Fibroblast of lung (primary cell): ENCODE results near the gene BATF2. TPM values are rescaled to one million over a fixed set of nuclear protein-coding genes. Genes with fewer than 3 reads are reported as not detected.
"Not testable (repeated sequence)": the region's sequence is repeated elsewhere in the genome, so short reads cannot be mapped to it uniquely, and the experiment has no call there.

ENCODE experiments used
- DNase-seq, 2 donors: peaks; one replicate each; pipeline versions ENCODE4 v3.0.0 to v3.0.0-alpha.2; 2010; ENCODE audit warnings: low read depth in 2 of 2
- H2AFZ ChIP-seq: 2 replicates; pipeline ENCODE4 v1.5.1; 2012; ENCODE audit warnings: low read length, control low read depth, inconsistent platforms
- H3K27ac ChIP-seq: 2 replicates; pipeline ENCODE4 v1.5.1; 2011; ENCODE audit warnings: low read length, control low read depth; ENCODE audit not compliant: insufficient read depth
- H3K27me3 ChIP-seq: 2 replicates; pipeline ENCODE4 v1.5.1; 2011; ENCODE audit warnings: mild to moderate bottlenecking, low read length; ENCODE audit not compliant: control insufficient read depth, insufficient read depth
- H3K36me3 ChIP-seq: 2 replicates; pipeline ENCODE4 v1.5.1; 2011; ENCODE audit warnings: low read length; ENCODE audit not compliant: control insufficient read depth, insufficient read depth
- H3K4me1 ChIP-seq: 2 replicates; pipeline ENCODE4 v1.5.1; 2011; ENCODE audit warnings: low read length; ENCODE audit not compliant: control insufficient read depth, insufficient read depth; ENCODE audit errors: extremely low read depth
- H3K4me2 ChIP-seq: 2 replicates; pipeline ENCODE4 v1.5.1; 2011; ENCODE audit warnings: low read length, control low read depth; ENCODE audit not compliant: insufficient read depth; ENCODE audit errors: extremely low read depth
- H3K4me3 ChIP-seq, 4 experiments: fragments of 200-600 bp in 1 of 4; sonication (generic) in 1 of 4; replicated peaks in 1 of 4; 2 replicates each; pipeline ENCODE4 v1.5.1; 2011 to 2016; ENCODE audit warnings: low read length in 4 of 4, low read depth in 3 of 4, mild to moderate bottlenecking in 3 of 4, control low read depth in 2 of 4, inconsistent platforms in 1 of 4, mixed read lengths in 1 of 4; ENCODE audit not compliant: insufficient read depth in 1 of 4; ENCODE audit errors: control extremely low read depth in 1 of 4
- H3K79me2 ChIP-seq: 2 replicates; pipeline ENCODE4 v1.5.1; 2012; ENCODE audit warnings: mild to moderate bottlenecking, low read length, inconsistent platforms; ENCODE audit not compliant: control insufficient read depth, insufficient read depth
- H3K9ac ChIP-seq: 2 replicates; pipeline ENCODE4 v1.5.1; 2011; ENCODE audit warnings: mild to moderate bottlenecking, low read length, control low read depth; ENCODE audit not compliant: insufficient read depth
- H3K9me3 ChIP-seq: 2 replicates; pipeline ENCODE4 v1.5.1; 2012; ENCODE audit warnings: low read depth, low read length; ENCODE audit not compliant: control insufficient read depth, insufficient read depth
- H4K20me1 ChIP-seq: 2 replicates; pipeline ENCODE4 v1.5.1; 2011; ENCODE audit warnings: low read length; ENCODE audit not compliant: control insufficient read depth, insufficient read depth; ENCODE audit errors: extremely low read depth
- EZH2 ChIP-seq: IDR thresholded peaks from 2 replicates; pipeline ENCODE4 v1.5.1; 2012; ENCODE audit warnings: low read length, control low read depth, mild to moderate bottlenecking; ENCODE audit errors: missing control alignments
- polyA plus RNA-seq, 2 donors: library from polyadenylated mRNA; depleted of rRNA in 1 of 2; stranded (reverse) in 1 of 2; unstranded in 1 of 2; fragments of >200 nt; gene quantifications; 2 replicates each; pipeline ENCODE4 v1.2.1, GENCODE V29; 2011 to 2012; ENCODE audit warnings: missing spikeins in 1 of 2
- total RNA-seq: library from RNA; depleted of rRNA; stranded (reverse); fragments of >200 nt; gene quantifications from 2 replicates; pipeline ENCODE4 v1.2.1, GENCODE V29; 2014
- TF ChIP-seq, protein P1 (sequence below), 2 donors: IDR thresholded peaks in 1 of 2; conservative IDR thresholded peaks in 1 of 2; 1 replicate in 1 of 2; 2 replicates in 1 of 2; pipeline ENCODE4 v1.5.1; 2011 to 2012; ENCODE audit warnings: low read length in 2 of 2, control low read depth in 1 of 2, inconsistent platforms in 1 of 2, low read depth in 1 of 2, mild to moderate bottlenecking in 1 of 2

The BATF2 gene
- total and polyA plus RNA-seq, 2 donors (not counting 1 experiment from before 2014, with no cell fraction given) = 1.0 to 2.1 TPM

DNA sequence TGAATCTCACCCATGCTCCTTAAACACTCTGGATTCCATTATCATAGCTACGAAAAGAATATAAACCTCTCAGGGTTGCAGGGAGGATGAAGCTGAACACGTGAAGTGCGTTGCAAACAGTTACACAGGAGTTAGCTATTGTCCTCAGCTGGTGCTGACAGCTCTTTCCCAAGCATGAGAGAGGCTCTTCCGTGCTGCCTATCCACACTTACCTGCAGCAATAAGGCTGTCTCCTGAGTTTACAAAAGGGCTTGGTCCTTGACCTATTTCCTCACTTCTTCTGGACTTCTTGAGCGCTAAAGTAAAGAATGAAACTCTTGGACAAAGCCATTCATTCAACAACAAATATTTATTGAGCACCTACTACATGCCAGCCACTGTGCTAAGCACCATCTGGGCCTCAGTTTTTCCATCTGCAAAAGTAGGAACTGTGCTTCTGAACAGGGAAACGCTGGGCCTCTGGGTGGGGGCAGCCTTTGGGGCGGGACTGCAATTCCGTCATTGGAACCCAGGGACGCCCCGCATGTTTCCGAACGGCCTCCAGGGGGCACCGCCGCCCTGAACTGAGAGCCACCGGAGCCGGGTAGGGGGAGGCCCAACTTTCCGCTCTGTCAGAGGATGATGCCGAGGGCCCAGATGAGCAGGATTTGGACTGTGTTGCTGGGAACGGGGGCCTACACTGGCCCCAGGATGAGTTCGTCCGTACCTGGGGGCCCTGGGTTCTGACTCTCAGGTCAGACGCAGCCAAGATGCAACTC, 16.5 kb upstream of the BATF2 start:
- Histone ChIP-seq H3K36me3 (peaks cover under 1% of the 10 kb centered on the region), H3K4me2 (peak overlapping the region; percentile 92), H2AFZ (peak overlapping the region; percentile 93), H3K9me3 (no peaks in the 10 kb centered on the region), H3K79me2 (peaks cover 5% of the 10 kb centered on the region), H3K9ac (peak overlapping the region; percentile 96), H3K27ac (peak overlapping the region; percentile 100), H3K27me3 (no peaks in the 10 kb centered on the region), H3K4me1 (peaks cover 4% of the 10 kb centered on the region), H3K4me3 (peak overlapping the region; percentile 83 to 89 (median 87)), H4K20me1 (no peaks in the 10 kb centered on the region)
- peak; percentile 81 to 88 for DNase-seq
- TF ChIP-seq, protein P1, sequence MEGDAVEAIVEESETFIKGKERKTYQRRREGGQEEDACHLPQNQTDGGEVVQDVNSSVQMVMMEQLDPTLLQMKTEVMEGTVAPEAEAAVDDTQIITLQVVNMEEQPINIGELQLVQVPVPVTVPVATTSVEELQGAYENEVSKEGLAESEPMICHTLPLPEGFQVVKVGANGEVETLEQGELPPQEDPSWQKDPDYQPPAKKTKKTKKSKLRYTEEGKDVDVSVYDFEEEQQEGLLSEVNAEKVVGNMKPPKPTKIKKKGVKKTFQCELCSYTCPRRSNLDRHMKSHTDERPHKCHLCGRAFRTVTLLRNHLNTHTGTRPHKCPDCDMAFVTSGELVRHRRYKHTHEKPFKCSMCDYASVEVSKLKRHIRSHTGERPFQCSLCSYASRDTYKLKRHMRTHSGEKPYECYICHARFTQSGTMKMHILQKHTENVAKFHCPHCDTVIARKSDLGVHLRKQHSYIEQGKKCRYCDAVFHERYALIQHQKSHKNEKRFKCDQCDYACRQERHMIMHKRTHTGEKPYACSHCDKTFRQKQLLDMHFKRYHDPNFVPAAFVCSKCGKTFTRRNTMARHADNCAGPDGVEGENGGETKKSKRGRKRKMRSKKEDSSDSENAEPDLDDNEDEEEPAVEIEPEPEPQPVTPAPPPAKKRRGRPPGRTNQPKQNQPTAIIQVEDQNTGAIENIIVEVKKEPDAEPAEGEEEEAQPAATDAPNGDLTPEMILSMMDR (conservative IDR thresholded peaks at IDR 0.05 in 1 of 2, IDR thresholded peaks at IDR 0.05 in 1 of 2; ENCODE audit: low read depth in 1 of 2, low read length in 2 of 2) = peak; percentile 52 to 73
- no peak for TF ChIP-seq EZH2

DNA sequence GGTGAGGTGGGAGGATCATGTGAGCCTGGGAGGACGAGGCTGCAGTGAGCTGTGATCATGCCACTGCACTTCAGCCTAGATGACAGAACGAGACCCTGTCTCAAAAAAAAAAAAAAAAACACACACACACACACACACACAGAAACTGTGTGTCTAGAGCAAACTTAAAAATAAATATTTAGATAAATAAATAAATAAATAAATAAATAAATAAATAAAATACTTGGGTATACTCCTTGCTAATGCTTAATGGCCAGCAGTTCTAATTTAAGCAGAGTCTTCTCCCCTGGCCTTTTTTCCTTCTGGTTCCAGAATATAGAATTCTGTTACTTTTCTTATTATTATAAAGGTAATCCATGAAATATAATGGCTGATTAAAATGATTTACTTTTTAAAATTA, 12.1 kb upstream of the BATF2 start:
- Histone ChIP-seq H3K9ac (no peak overlapping the region), H3K79me2 (no peaks in the 10 kb centered on the region), H3K27ac (no peak overlapping the region), H3K4me1 (peaks cover 17% of the 10 kb centered on the region), H3K4me3 (no peak overlapping the region), H3K36me3 (no peaks in the 10 kb centered on the region), H4K20me1 (no peaks in the 10 kb centered on the region), H3K4me2 (no peak overlapping the region), H3K9me3 (no peaks in the 10 kb centered on the region), H3K27me3 (no peaks in the 10 kb centered on the region), H2AFZ (no peak overlapping the region)
- TF ChIP-seq, protein P1 (conservative IDR thresholded peaks at IDR 0.05 in 1 of 2, IDR thresholded peaks at IDR 0.05 in 1 of 2; ENCODE audit: low read depth in 1 of 2, low read length in 2 of 2) = no peak
- TF ChIP-seq EZH2 = no peak
- no peak for DNase-seq

DNA sequence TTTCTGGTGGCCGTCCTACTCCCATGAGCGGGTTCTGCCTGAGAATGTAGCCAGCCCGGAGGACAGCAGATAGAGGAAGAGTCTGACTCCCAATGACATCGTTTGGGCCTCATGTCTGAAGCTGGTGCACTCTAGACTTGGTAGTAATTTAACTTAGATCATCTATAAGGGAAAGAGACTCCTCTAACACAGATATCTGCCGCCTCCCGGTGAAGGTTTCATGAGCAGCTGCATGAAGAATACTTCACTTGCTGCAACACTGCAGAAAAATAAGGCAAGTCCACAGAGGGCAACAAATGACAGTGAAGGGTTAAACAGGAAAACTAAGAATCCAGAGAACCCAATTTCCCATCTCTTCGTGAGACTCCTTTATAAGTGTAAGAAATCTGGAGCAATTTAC, 11.2 kb upstream of the BATF2 start:
- H2AFZ ChIP-seq = no peak overlapping the region
- DNase-seq = no peak
- H3K27me3 ChIP-seq = no peaks in the 10 kb centered on the region
- H3K79me2 ChIP-seq = no peaks in the 10 kb centered on the region
- TF ChIP-seq, protein P1 (conservative IDR thresholded peaks at IDR 0.05 in 1 of 2, IDR thresholded peaks at IDR 0.05 in 1 of 2; ENCODE audit: low read depth in 1 of 2, low read length in 2 of 2) = no peak
- no peak for TF ChIP-seq EZH2
- H3K27ac ChIP-seq = peak overlapping the region; percentile 86
- H3K9me3 ChIP-seq = no peaks in the 10 kb centered on the region
- H3K4me3 ChIP-seq = no peak overlapping the region
- no peak overlapping the region for H3K9ac ChIP-seq
- H3K4me2 ChIP-seq = no peak overlapping the region
- H3K36me3 ChIP-seq = no peaks in the 10 kb centered on the region
- H3K4me1 ChIP-seq = peaks cover 13% of the 10 kb centered on the region
- H4K20me1 ChIP-seq = no peaks in the 10 kb centered on the region

DNA sequence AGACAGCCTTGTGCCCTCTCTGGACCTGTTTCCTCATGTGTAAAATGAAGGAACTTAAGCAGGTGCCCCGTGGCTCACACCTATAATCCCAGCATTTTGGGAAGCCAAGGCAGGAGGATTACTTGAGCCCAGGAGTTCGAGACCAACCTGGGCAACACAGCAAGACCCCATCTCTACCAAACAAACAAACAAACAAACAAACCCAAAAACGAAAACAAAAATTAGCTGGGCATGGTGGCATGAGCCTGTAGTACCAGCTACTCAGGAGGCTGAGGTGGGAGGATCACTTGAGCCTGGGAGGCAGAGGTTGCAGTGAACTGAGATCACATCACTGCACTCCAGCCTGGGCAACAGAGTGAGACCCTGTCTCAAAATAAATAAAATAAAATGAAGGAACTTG, 7.2 kb upstream of the BATF2 start:
- H3K4me1 ChIP-seq = peaks cover 13% of the 10 kb centered on the region
- H3K79me2 ChIP-seq, H2AFZ ChIP-seq, H3K9me3 ChIP-seq, H3K27ac ChIP-seq, H3K4me2 ChIP-seq, H3K27me3 ChIP-seq, H3K9ac ChIP-seq, H4K20me1 ChIP-seq, H3K36me3 ChIP-seq, H3K4me3 ChIP-seq, DNase-seq: not testable (repeated sequence)
